Chondrocyte (in vitro differentiated cells): ENCODE measurements around the gene TMEM178B. TPM values are rescaled to one million over a fixed set of nuclear protein-coding genes. Genes with fewer than 3 reads are reported as not detected.

Source experiments
- DNase-seq: peaks from one replicate; pipeline ENCODE4 v3.0.0; 2021; ENCODE audit warnings: mixed read lengths, low spot score
- H3K27ac Mint-ChIP-seq: one replicate; pipeline ENCODE4 v1.8.0; 2021; ENCODE audit warnings: mild to moderate bottlenecking, moderate library complexity, mixed read lengths; ENCODE audit not compliant: unreplicated experiment
- H3K27me3 Mint-ChIP-seq: 2 replicates; pipeline ENCODE4 v1.8.0; 2021; ENCODE audit warnings: low read depth, mixed read lengths
- H3K36me3 Mint-ChIP-seq: 2 replicates; pipeline ENCODE4 v1.8.0; 2021; ENCODE audit warnings: low read depth, mixed read lengths
- H3K4me1 Mint-ChIP-seq: 2 replicates; pipeline ENCODE4 v1.8.0; 2021; ENCODE audit warnings: low read depth, mild to moderate bottlenecking, mixed read lengths
- H3K4me3 Mint-ChIP-seq: one replicate; pipeline ENCODE4 v1.8.0; 2021; ENCODE audit warnings: mild to moderate bottlenecking, moderate library complexity, mixed read lengths; ENCODE audit not compliant: unreplicated experiment
- H3K9me3 Mint-ChIP-seq: 2 replicates; pipeline ENCODE4 v1.8.0; 2021; ENCODE audit warnings: low read depth, mixed read lengths
- total RNA-seq: library from RNA; stranded (reverse); gene quantifications from 3 replicates; pipeline ENCODE4 v1.2.1, GENCODE V29; 2021
- TF ChIP-seq, protein P1 (sequence below): fragments of 200-600 bp; sonication (generic); IDR thresholded peaks from 2 replicates; pipeline ENCODE4 v1.5.0; 2021; ENCODE audit warnings: antibody characterized with exemption, mild to moderate bottlenecking, moderate library complexity

TMEM178B gene
- total RNA-seq, 1 donor from 2014 or later: 0.92 TPM

- no peak overlapping the region for H3K27ac Mint-ChIP-seq
Measured at GRCh38 chr7:141351175-141351574, 277.3 kb downstream of the TMEM178B start.

DNA sequence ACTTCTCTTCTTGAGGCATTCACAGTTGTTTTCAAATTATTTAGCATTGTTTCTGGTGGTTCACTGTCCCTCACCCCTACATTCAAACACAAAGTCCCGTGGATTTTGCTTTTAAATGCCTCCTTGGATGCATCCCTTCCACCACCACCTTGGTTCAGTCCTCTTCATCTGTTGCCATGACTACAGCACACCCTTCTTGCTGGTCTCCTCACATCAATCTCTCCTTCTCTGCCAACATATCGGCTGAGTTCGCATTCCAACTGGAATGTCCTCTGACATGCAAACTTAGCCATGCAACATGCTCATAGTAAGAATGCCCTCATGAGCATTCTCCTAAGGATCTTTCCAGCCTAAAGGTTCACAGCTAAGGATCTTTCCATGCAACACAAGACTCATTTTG, 279.1 kb downstream of the TMEM178B start:
- peaks cover 11% of the 10 kb centered on the region for H3K27me3 Mint-ChIP-seq
- H3K9me3 Mint-ChIP-seq: peaks cover 6% of the 10 kb centered on the region
- H3K4me1 Mint-ChIP-seq: peaks cover 40% of the 10 kb centered on the region
- no peak for DNase-seq
- no peaks in the 10 kb centered on the region for H3K36me3 Mint-ChIP-seq
- no peak overlapping the region for H3K4me3 Mint-ChIP-seq
- no peak overlapping the region for H3K27ac Mint-ChIP-seq
- TF ChIP-seq, protein P1, sequence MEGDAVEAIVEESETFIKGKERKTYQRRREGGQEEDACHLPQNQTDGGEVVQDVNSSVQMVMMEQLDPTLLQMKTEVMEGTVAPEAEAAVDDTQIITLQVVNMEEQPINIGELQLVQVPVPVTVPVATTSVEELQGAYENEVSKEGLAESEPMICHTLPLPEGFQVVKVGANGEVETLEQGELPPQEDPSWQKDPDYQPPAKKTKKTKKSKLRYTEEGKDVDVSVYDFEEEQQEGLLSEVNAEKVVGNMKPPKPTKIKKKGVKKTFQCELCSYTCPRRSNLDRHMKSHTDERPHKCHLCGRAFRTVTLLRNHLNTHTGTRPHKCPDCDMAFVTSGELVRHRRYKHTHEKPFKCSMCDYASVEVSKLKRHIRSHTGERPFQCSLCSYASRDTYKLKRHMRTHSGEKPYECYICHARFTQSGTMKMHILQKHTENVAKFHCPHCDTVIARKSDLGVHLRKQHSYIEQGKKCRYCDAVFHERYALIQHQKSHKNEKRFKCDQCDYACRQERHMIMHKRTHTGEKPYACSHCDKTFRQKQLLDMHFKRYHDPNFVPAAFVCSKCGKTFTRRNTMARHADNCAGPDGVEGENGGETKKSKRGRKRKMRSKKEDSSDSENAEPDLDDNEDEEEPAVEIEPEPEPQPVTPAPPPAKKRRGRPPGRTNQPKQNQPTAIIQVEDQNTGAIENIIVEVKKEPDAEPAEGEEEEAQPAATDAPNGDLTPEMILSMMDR: no peak

More at GRCh38 chr7:141351175-141351574, 277.3 kb downstream of the TMEM178B start:
- TF ChIP-seq, protein P1: no peak
- Mint-ChIP-seq H3K4me1 (peaks cover 33% of the 10 kb centered on the region), H3K9me3 (peaks cover 6% of the 10 kb centered on the region), H3K36me3 (no peaks in the 10 kb centered on the region), H3K27me3 (peaks cover 17% of the 10 kb centered on the region), H3K4me3 (no peak overlapping the region)
- no peak for DNase-seq

DNA sequence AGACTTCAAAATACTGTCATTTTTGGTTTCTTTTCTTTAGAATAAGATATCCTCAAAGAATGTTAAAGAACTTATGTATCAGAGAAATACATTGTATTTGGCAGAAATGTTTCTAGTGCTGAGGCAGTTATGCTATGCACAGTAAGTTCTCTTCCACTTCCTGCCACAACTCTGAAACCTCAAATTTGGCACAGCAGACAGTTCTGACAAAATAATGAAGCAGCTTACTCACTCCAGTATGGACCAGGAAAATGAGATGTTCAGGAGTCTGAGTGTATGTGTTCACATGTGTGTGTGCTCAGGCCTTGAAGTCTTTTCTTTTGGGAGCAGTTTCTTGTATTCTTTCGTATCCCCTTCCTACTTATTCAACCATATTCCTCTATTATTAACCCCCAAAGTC, 280.4 kb downstream of the TMEM178B start:
- TF ChIP-seq, protein P1: no peak
- no peak overlapping the region for H3K4me3 Mint-ChIP-seq
- H3K4me1 Mint-ChIP-seq: peaks cover 40% of the 10 kb centered on the region
- no peaks in the 10 kb centered on the region for H3K36me3 Mint-ChIP-seq
- H3K27me3 Mint-ChIP-seq: peaks cover 6% of the 10 kb centered on the region
- peak overlapping the region; percentile 80 for H3K27ac Mint-ChIP-seq
- DNase-seq: no peak
- peaks cover 6% of the 10 kb centered on the region for H3K9me3 Mint-ChIP-seq

DNA sequence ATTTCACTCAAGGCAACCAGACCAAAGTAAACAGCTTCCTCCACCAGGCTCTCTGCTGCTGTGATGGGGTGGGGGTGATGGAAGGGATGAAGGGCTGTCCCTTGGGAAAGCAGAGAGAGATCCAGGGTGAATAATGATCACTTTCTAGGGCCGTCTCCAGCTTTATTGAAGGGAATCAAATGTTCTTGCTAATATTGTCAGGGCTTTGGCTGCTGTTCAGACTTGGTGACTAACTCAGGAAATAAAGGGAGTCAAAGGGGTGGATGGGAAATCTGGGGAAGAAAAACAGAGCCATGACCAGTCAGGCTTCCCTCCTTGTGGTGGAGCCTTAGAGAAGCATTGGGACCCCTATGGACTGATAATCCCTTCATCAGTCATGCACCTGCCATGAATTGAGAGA, 281.2 kb downstream of the TMEM178B start:
- H3K9me3 Mint-ChIP-seq: peaks cover 6% of the 10 kb centered on the region
- H3K4me3 Mint-ChIP-seq: no peak overlapping the region
- peaks cover 40% of the 10 kb centered on the region for H3K4me1 Mint-ChIP-seq
- H3K27me3 Mint-ChIP-seq: peaks cover 1% of the 10 kb centered on the region
- TF ChIP-seq, protein P1: no peak
- no peak for DNase-seq
- no peaks in the 10 kb centered on the region for H3K36me3 Mint-ChIP-seq
- H3K27ac Mint-ChIP-seq: peak overlapping the region; percentile 80

DNA sequence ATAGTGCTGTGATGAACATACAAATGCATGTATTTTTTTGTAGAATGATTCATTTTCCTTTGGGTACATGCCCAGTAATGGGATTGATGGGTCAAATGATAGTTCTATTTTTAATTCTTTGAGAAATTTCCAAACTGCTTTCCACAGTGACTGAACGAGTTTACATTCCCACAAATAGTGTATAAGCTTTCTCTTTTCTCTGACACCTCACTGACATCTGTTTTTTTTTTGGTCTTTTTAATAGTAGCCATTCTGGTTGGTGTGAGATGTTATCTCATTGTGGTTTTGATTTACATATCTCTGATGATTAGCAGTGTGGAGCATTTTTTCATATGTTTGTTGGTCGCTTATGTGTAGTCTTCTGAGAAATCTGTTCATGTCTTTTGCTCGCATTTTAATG, 282.3 kb downstream of the TMEM178B start:
- no peak for DNase-seq
- Mint-ChIP-seq H3K9me3 (peaks cover 6% of the 10 kb centered on the region), H3K27me3 (no peaks in the 10 kb centered on the region), H3K27ac (peak overlapping the region; percentile 85), H3K4me3 (no peak overlapping the region), H3K36me3 (no peaks in the 10 kb centered on the region), H3K4me1 (peaks cover 49% of the 10 kb centered on the region)
- TF ChIP-seq, protein P1: no peak
